Inferior parietal cortex (tissue), 1 donor: ENCODE results near the gene DNAH9.

Source experiments
- DNase-seq: peaks from one replicate; pipeline ENCODE4 v3.0.0-alpha.2; 2016; ENCODE audit errors: extremely low spot score

Gene DNAH9

GRCh38 chr17:11644265-11645212 is 46.3 kb downstream of the DNAH9 start:
- peak; percentile 95 for DNase-seq

GRCh38 chr17:11645426-11645825 is 47.2 kb downstream of the DNAH9 start:
- no peak for DNase-seq

GRCh38 chr17:11651089-11651488 is 52.8 kb downstream of the DNAH9 start:
- DNase-seq = no peak

GRCh38 chr17:11668618-11669017 is 70.3 kb downstream of the DNAH9 start:
- no peak for DNase-seq

- no peak for DNase-seq
Measured at GRCh38 chr17:11671126-11671525, 72.9 kb downstream of the DNAH9 start.

GRCh38 chr17:11682646-11683045 is 84.4 kb downstream of the DNAH9 start:
- DNase-seq = no peak

GRCh38 chr17:11690681-11691080 is 92.4 kb downstream of the DNAH9 start:
- no peak for DNase-seq

GRCh38 chr17:11692688-11693087 is 94.4 kb downstream of the DNAH9 start:
- no peak for DNase-seq

- DNase-seq = no peak
Measured at GRCh38 chr17:11693284-11693683, 95.0 kb downstream of the DNAH9 start.

GRCh38 chr17:11700668-11701067 is 102.4 kb downstream of the DNAH9 start:
- DNase-seq = no peak

GRCh38 chr17:11701911-11702310 is 103.6 kb downstream of the DNAH9 start:
- DNase-seq = no peak

GRCh38 chr17:11704041-11704440 is 105.8 kb downstream of the DNAH9 start:
- DNase-seq = no peak

- no peak for DNase-seq
Measured at GRCh38 chr17:11705111-11705510, 106.8 kb downstream of the DNAH9 start.

GRCh38 chr17:11707586-11707985 is 109.3 kb downstream of the DNAH9 start:
- no peak for DNase-seq

- no peak for DNase-seq
Measured at GRCh38 chr17:11712456-11712855, 114.2 kb downstream of the DNAH9 start.

- DNase-seq = no peak
Measured at GRCh38 chr17:11719203-11719602, 120.9 kb downstream of the DNAH9 start.

GRCh38 chr17:11719856-11720255 is 121.6 kb downstream of the DNAH9 start:
- DNase-seq = no peak

- DNase-seq = no peak
Measured at GRCh38 chr17:11720816-11721215, 122.5 kb downstream of the DNAH9 start.

- DNase-seq = no peak
Measured at GRCh38 chr17:11730747-11731146, 132.5 kb downstream of the DNAH9 start.

GRCh38 chr17:11736613-11737312 is 138.5 kb downstream of the DNAH9 start:
- peak; percentile 28 for DNase-seq

GRCh38 chr17:11737313-11737679 is 139.0 kb downstream of the DNAH9 start:
- no peak for DNase-seq

- no peak for DNase-seq
Measured at GRCh38 chr17:11738151-11738550, 139.9 kb downstream of the DNAH9 start.

- no peak for DNase-seq
Measured at GRCh38 chr17:11739351-11739750, 141.1 kb downstream of the DNAH9 start.
